ENCODE results near the gene ITGAL. TPM values are rescaled to one million over a fixed set of nuclear protein-coding genes. Genes with fewer than 3 reads are reported as not detected.
A peak's percentile ranks its signal among the peaks of the same experiment; 100 is the strongest.

The ITGAL gene
- total and polyA plus RNA-seq, 8 donors = 2.9 to 60.2 (median 5.6) TPM

DNA sequence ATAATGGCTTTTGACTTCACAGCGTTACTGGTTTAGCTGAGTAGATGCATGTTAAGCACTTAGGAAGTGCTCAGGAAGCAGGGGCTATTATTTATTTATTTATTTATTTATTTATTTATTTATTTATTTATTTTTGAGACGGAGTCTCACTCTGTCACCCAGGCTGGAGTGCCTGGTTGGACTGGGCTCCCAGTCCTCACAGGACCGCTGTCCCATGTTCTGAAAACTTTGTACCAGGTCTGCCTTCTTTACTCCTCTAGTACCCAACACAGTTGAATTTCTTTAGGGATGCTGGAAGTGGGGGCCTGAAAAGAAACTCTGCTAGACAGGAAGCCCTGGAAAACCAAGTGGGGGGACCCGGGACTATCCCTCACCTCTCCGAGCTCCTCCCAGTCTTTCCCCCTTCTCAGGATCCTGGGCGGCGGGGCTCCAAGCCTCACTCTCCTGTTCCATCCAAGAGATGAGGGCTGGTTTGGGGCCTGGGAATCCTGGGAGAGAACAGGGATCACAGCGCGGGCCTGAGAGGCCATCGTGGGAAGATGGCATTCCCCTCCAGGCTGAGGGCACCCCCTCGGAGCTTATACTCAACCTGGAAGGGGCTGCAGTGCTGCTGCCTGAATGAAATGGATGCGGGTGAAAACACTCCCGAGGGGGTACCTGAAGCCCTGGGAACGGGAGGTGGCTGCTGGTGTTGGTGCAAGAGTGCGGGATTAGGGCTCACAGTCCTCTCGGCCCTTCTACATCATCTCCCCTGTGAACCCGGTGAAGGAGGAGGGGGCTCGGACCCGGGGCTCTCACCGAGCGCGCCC, 98.3 kb downstream of the ITGAL start:
- DNase-seq (peak in 1 of 4 donors; percentile 53), ATAC-seq (peak; percentile 14)
- H3K27me3 ChIP-seq = no peaks in the 10 kb centered on the region
- intact Hi-C loops (cut with DNase I) = no loop called here
- peaks cover 5 to 52% of the 10 kb centered on the region in 2 donors for H3K4me1 ChIP-seq
- TF ChIP-seq, protein P1, sequence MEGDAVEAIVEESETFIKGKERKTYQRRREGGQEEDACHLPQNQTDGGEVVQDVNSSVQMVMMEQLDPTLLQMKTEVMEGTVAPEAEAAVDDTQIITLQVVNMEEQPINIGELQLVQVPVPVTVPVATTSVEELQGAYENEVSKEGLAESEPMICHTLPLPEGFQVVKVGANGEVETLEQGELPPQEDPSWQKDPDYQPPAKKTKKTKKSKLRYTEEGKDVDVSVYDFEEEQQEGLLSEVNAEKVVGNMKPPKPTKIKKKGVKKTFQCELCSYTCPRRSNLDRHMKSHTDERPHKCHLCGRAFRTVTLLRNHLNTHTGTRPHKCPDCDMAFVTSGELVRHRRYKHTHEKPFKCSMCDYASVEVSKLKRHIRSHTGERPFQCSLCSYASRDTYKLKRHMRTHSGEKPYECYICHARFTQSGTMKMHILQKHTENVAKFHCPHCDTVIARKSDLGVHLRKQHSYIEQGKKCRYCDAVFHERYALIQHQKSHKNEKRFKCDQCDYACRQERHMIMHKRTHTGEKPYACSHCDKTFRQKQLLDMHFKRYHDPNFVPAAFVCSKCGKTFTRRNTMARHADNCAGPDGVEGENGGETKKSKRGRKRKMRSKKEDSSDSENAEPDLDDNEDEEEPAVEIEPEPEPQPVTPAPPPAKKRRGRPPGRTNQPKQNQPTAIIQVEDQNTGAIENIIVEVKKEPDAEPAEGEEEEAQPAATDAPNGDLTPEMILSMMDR (IDR thresholded peaks at IDR 0.05) = no peak
- no peaks in the 10 kb centered on the region for H3K36me3 ChIP-seq
- peak overlapping the region; percentile 74 to 86 for H3K4me3 ChIP-seq
- no peaks in the 10 kb centered on the region for H3K9me3 ChIP-seq
- peak overlapping the region; percentile 98 to 99 for H3K27ac ChIP-seq

DNA sequence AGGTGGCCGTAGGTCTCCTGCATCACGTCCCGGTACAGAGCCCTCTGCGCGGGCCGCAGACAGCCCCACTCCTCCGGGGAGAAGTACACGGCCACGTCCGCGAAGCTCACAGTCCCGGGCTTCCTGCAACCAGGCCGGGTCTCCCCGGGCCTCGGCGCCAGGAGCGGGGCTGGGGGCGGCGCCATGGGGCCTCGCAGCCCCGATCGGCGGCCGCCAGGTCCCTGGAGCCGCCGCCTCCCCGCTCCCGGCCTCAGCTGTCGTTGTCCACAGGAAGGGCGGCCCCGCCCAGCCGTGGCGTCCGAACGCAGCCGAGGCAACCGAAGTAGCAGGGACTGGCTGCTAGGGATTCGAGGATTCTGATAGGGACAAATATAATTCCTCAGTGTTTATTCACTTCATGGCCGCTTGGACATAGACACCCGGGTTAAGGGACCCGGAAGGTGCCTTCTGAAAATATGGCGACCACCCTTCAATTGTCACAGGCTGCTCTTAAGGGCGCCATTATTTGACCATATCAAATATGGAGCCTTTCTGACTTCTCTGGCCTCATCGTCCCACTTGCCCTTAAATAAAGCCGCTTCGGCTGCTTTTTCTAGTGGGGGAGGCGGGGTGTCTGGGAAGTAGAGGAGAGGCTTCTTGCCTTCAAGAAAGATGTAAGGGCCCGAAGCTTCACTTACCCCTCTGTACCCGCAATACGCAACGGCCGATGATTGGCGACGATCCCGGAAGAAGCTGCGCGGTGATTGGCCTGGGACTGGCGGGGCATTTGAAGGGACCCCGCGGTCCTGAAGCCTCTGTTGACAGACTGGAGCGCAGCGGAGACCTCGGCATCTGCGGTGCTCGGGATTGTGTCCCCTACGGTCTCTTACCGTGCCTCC, 99.1 kb downstream of the ITGAL start, which contains the start of gene ZNF688:
Gene ZNF688 (minus strand): TSS at position 270 of the 878 bp plus-strand sequence. CDS start 85 bp downstream, at position 185.
- TF ChIP-seq, protein P1 (IDR thresholded peaks at IDR 0.05) = no peak
- Histone ChIP-seq H3K27me3 (no peaks in the 10 kb centered on the region), H3K9me3 (no peaks in the 10 kb centered on the region), H3K27ac (peak within 1 kb of the TSS; percentile 98 to 99), H3K36me3 (peaks cover 0 to 6% of the 10 kb centered on the region in 2 donors), H3K4me3 (peak within 1 kb of the TSS; percentile 74 to 86), H3K4me1 (peaks cover 5 to 52% of the 10 kb centered on the region in 2 donors)
- peak; percentile 95 to 98 (median 95) for DNase-seq
- intact Hi-C loops (cut with DNase I) = no loop called here
- peak; percentile 89 for ATAC-seq

Small RNA genes lying within 50 kb of the gene (microRNA-seq; reads per million reads assigned to microRNA genes)
- gene MIR4518 = 0.27 to 0.34 reads per million in 2 donors

Other genes starting within 250 kb of the ITGAL start
- gene NPIPB13, start 224.3 kb upstream of the ITGAL start, total RNA-seq = 10 to 100 TPM; 13.6 to 27.0 TPM
- gene NPIPB13, start 224.3 kb upstream of the ITGAL start, polyA plus RNA-seq (ENCODE audit: insufficient read length in 6 of 6) = 10 to 100 TPM; 11.0 to 32.6 (median 28.8) TPM
- 10 to 100 TPM; 53.2 to 57.6 TPM for gene CD2BP2, start 117.4 kb upstream of the ITGAL start, total RNA-seq
- gene CD2BP2, start 117.4 kb upstream of the ITGAL start, polyA plus RNA-seq (ENCODE audit: insufficient read length in 6 of 6) = 10 to 100 TPM; 42.9 to 59.1 (median 51.3) TPM
- gene TBC1D10B, start 102.2 kb upstream of the ITGAL start, total RNA-seq = 10 to 100 TPM; 32.7 to 43.7 TPM
- gene TBC1D10B, start 102.2 kb upstream of the ITGAL start, polyA plus RNA-seq (ENCODE audit: insufficient read length in 6 of 6) = 10 to 100 TPM; 29.5 to 39.3 (median 34.4) TPM
- 1 to 10 TPM in 1 of 2 donors, not detected in 1; 1.6 TPM for gene MYL11, start 97.9 kb upstream of the ITGAL start, total RNA-seq
- gene MYL11, start 97.9 kb upstream of the ITGAL start, polyA plus RNA-seq (ENCODE audit: insufficient read length in 6 of 6) = under 1 TPM in 4 of 6 donors, not detected in 2; 0.27 to 0.87 (median 0.62) TPM
- gene SEPTIN1, start 90.2 kb upstream of the ITGAL start, total RNA-seq = 1 to 10 TPM; 2.9 to 6.3 TPM
- 1 to 10 TPM; 2.5 to 3.6 (median 3.1) TPM for gene SEPTIN1, start 90.2 kb upstream of the ITGAL start, polyA plus RNA-seq (ENCODE audit: insufficient read length in 6 of 6)
- gene ZNF48, start 77.3 kb upstream of the ITGAL start, total RNA-seq = 1 to 10 TPM; 7.0 TPM
- 10 to 100 TPM in 2 of 6 donors, 1 to 10 TPM in 4; 6.8 to 11.7 (median 9.0) TPM for gene ZNF48, start 77.3 kb upstream of the ITGAL start, polyA plus RNA-seq (ENCODE audit: insufficient read length in 6 of 6)
- 1 to 10 TPM; 6.0 to 8.5 TPM for gene ZNF771, start 65.1 kb upstream of the ITGAL start, total RNA-seq
- gene ZNF771, start 65.1 kb upstream of the ITGAL start, polyA plus RNA-seq (ENCODE audit: insufficient read length in 6 of 6) = 1 to 10 TPM; 4.0 to 6.4 (median 5.5) TPM
- 10 to 100 TPM; 26.2 to 37.4 TPM for gene DCTPP1, start 42.7 kb upstream of the ITGAL start, total RNA-seq
- 10 to 100 TPM; 35.5 to 49.3 (median 38.0) TPM for gene DCTPP1, start 42.7 kb upstream of the ITGAL start, polyA plus RNA-seq (ENCODE audit: insufficient read length in 6 of 6)
- gene SEPHS2, start 26.9 kb upstream of the ITGAL start, total RNA-seq = 10 to 100 TPM; 50.3 to 64.0 TPM
- 10 to 100 TPM; 28.4 to 36.6 (median 31.9) TPM for gene SEPHS2, start 26.9 kb upstream of the ITGAL start, polyA plus RNA-seq (ENCODE audit: insufficient read length in 6 of 6)
- 10 to 100 TPM; 26.1 to 26.4 TPM for gene ZNF768, start 53.8 kb downstream of the ITGAL start, total RNA-seq
- 10 to 100 TPM; 31.6 to 42.2 (median 35.0) TPM for gene ZNF768, start 53.8 kb downstream of the ITGAL start, polyA plus RNA-seq (ENCODE audit: insufficient read length in 6 of 6)
- gene ZNF747, start 62.1 kb downstream of the ITGAL start, total RNA-seq = 10 to 100 TPM in 1 of 2 donors, 1 to 10 TPM in 1; 6.6 to 11.8 TPM
- gene ZNF747, start 62.1 kb downstream of the ITGAL start, polyA plus RNA-seq (ENCODE audit: insufficient read length in 6 of 6) = 1 to 10 TPM; 8.0 to 9.9 (median 9.0) TPM
- 1 to 10 TPM; 7.4 to 9.0 TPM for gene ZNF764, start 85.6 kb downstream of the ITGAL start, total RNA-seq
- 10 to 100 TPM; 11.2 to 15.8 (median 12.4) TPM for gene ZNF764, start 85.6 kb downstream of the ITGAL start, polyA plus RNA-seq (ENCODE audit: insufficient read length in 6 of 6)
- 10 to 100 TPM; 11.8 to 12.3 TPM for gene ZNF688, start 99.0 kb downstream of the ITGAL start, total RNA-seq
- 10 to 100 TPM in 4 of 6 donors, 1 to 10 TPM in 2; 8.9 to 16.4 (median 13.0) TPM for gene ZNF688, start 99.0 kb downstream of the ITGAL start, polyA plus RNA-seq (ENCODE audit: insufficient read length in 6 of 6)
- 10 to 100 TPM; 12.9 to 15.6 TPM for gene ZNF785, start 113.0 kb downstream of the ITGAL start, total RNA-seq
- 10 to 100 TPM; 25.0 to 33.0 (median 30.4) TPM for gene ZNF785, start 113.0 kb downstream of the ITGAL start, polyA plus RNA-seq (ENCODE audit: insufficient read length in 6 of 6)
- gene ZNF689, start 137.6 kb downstream of the ITGAL start, total RNA-seq = 1 to 10 TPM; 5.4 to 7.1 TPM
- 1 to 10 TPM; 7.3 to 9.9 (median 8.6) TPM for gene ZNF689, start 137.6 kb downstream of the ITGAL start, polyA plus RNA-seq (ENCODE audit: insufficient read length in 6 of 6)
- gene PRR14, start 178.2 kb downstream of the ITGAL start, total RNA-seq = 10 to 100 TPM; 46.1 to 58.8 TPM
- gene PRR14, start 178.2 kb downstream of the ITGAL start, polyA plus RNA-seq (ENCODE audit: insufficient read length in 6 of 6) = 10 to 100 TPM; 39.2 to 50.3 (median 44.1) TPM
- 10 to 100 TPM; 52.1 to 62.3 TPM for gene FBRS, start 185.7 kb downstream of the ITGAL start, total RNA-seq
- 10 to 100 TPM; 54.1 to 80.8 (median 64.0) TPM for gene FBRS, start 185.7 kb downstream of the ITGAL start, polyA plus RNA-seq (ENCODE audit: insufficient read length in 6 of 6)
- gene SRCAP, start 226.4 kb downstream of the ITGAL start, total RNA-seq = 10 to 100 TPM; 57.1 to 67.4 TPM
- 10 to 100 TPM; 30.7 to 48.5 (median 39.0) TPM for gene SRCAP, start 226.4 kb downstream of the ITGAL start, polyA plus RNA-seq (ENCODE audit: insufficient read length in 6 of 6)